ENCODE measurements around the gene MOV10L1.
A peak's percentile ranks its signal among the peaks of the same experiment; 100 is the strongest.
"Not testable (repeated sequence)": the region's sequence is repeated elsewhere in the genome, so short reads cannot be mapped to it uniquely, and the experiment has no call there.

MOV10L1 gene

GRCh38 chr22:50143096-50143495 is 53.3 kb downstream of the MOV10L1 start:
- H3K27ac ChIP-seq (ENCODE audit: insufficient read depth in 1 of 2, low read depth in 1 of 2, low read length in 2 of 2, poor library complexity in 1 of 2, severe bottlenecking in 2 of 2): no peak overlapping the region
- H3K27me3 ChIP-seq (replicated peaks in 2 of 5; ENCODE audit: control insufficient read depth in 4 of 5, insufficient read depth in 5 of 5, low read length in 4 of 5): no peaks in the 10 kb centered on the region
- H3K4me3 ChIP-seq (ENCODE audit: control insufficient read depth in 1 of 7, extremely low read depth in 1 of 7, insufficient read depth in 4 of 7, low read depth in 2 of 7, low read length in 6 of 7): no peak overlapping the region
- H3K4me1 ChIP-seq (ENCODE audit: control extremely low read depth in 1 of 4, control insufficient read depth in 4 of 4, insufficient read depth in 4 of 4, low read length in 3 of 4): peaks cover 0 to 8% (median 0%) of the 10 kb centered on the region in 4 experiments
- no peaks in the 10 kb centered on the region for H3K9me3 ChIP-seq (ENCODE audit: control extremely low read depth in 1 of 5, control insufficient read depth in 4 of 5, insufficient read depth in 2 of 5, low read depth in 1 of 5, low read length in 4 of 5)
- ChIA-PET CTCF (interaction anchor here (0.6 to 2.3 kb wide), 7 partner anchors 10 to 69 kb away, joined by 3 to 11 read pairs (median 3); partner anchors contain the start of gene MLC1), POLR2A (interaction anchor here (1.1 kb wide), 1 partner anchor 48 kb away, joined by 6 read pairs; no protein-coding TSS in a partner anchor)
- 98% methylated on average over 6 of the region's 7 CpGs for WGBS (ENCODE audit: insufficient coverage)
- no peak for DNase-seq
- no peaks in the 10 kb centered on the region for H3K36me3 ChIP-seq (ENCODE audit: control insufficient read depth in 4 of 4, insufficient read depth in 4 of 4, low read length in 3 of 4)

GRCh38 chr22:50144005-50144614 is 54.3 kb downstream of the MOV10L1 start:
- ChIA-PET CTCF (interaction anchor here (0.5 to 1.6 kb wide), 2 partner anchors 20 to 45 kb away, joined by 3 read pairs; no protein-coding TSS in a partner anchor), POLR2A (no interaction called here)
- no peak for DNase-seq
- Histone ChIP-seq H3K9me3 (ENCODE audit: control extremely low read depth in 1 of 5, control insufficient read depth in 4 of 5, insufficient read depth in 2 of 5, low read depth in 1 of 5, low read length in 4 of 5) (no peaks in the 10 kb centered on the region), H3K27ac (ENCODE audit: insufficient read depth in 1 of 2, low read depth in 1 of 2, low read length in 2 of 2, poor library complexity in 1 of 2, severe bottlenecking in 2 of 2) (no peak overlapping the region), H3K27me3 (replicated peaks in 2 of 5; ENCODE audit: control insufficient read depth in 4 of 5, insufficient read depth in 5 of 5, low read length in 4 of 5) (no peaks in the 10 kb centered on the region), H3K4me1 (ENCODE audit: control extremely low read depth in 1 of 4, control insufficient read depth in 4 of 4, insufficient read depth in 4 of 4, low read length in 3 of 4) (peaks cover 0 to 15% (median 4%) of the 10 kb centered on the region in 4 experiments), H3K4me3 (ENCODE audit: control insufficient read depth in 1 of 7, extremely low read depth in 1 of 7, insufficient read depth in 4 of 7, low read depth in 2 of 7, low read length in 6 of 7) (no peak overlapping the region), H3K36me3 (ENCODE audit: control insufficient read depth in 4 of 4, insufficient read depth in 4 of 4, low read length in 3 of 4) (no peaks in the 10 kb centered on the region)
- WGBS (ENCODE audit: insufficient coverage): 87% methylated on average over 16 of the region's 18 CpGs

DNA sequence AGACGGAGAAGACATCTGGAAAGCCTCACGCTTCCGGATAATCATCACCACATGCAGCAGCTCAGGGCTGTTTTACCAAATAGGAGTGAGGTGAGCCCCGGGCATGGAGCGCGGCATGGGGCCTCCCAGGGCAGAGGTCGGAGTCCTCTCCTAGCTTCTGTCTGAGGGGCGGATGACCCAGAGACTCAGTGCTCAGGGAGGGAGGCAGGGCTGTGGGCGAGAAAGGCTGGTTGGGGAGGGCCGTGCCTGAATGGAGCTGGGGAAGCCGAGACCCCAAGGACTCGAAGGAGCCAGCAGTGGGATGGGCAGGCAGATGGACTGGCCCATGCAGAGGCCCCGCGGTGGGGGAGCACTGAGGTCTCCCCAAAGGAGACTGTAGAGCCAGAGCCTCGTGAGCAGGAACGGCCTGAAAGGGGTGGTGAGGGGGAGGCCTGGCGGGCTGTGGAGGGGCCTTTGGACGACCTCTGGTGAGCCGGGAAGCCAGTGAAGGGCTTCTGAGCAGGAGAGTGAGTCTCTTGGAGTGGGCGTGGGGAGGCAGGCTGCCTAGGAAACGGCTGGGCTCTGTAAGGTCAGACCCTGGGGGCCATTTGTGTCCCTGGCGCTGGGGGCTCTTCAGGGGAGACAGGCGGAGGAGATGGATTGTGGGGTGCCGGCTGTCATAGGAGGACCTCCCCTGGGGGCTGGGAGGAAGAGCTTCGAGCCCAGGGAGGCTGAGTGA is 56.1 kb downstream of the MOV10L1 start:
- H3K36me3 ChIP-seq (ENCODE audit: control insufficient read depth in 4 of 4, insufficient read depth in 4 of 4, low read length in 3 of 4): no peaks in the 10 kb centered on the region
- ChIA-PET POLR2A (no interaction called here), CTCF (interaction anchor here (0.9 to 1.4 kb wide), 7 partner anchors 9 to 91 kb away, joined by 3 read pairs; no protein-coding TSS in a partner anchor)
- H3K27ac ChIP-seq (ENCODE audit: insufficient read depth in 1 of 2, low read depth in 1 of 2, low read length in 2 of 2, poor library complexity in 1 of 2, severe bottlenecking in 2 of 2): no peak overlapping the region
- peaks cover 0 to 12% (median 7%) of the 10 kb centered on the region in 4 experiments for H3K4me1 ChIP-seq (ENCODE audit: control extremely low read depth in 1 of 4, control insufficient read depth in 4 of 4, insufficient read depth in 4 of 4, low read length in 3 of 4)
- no peaks in the 10 kb centered on the region for H3K27me3 ChIP-seq (replicated peaks in 2 of 5; ENCODE audit: control insufficient read depth in 4 of 5, insufficient read depth in 5 of 5, low read length in 4 of 5)
- no peak overlapping the region for H3K4me3 ChIP-seq (ENCODE audit: control insufficient read depth in 1 of 7, extremely low read depth in 1 of 7, insufficient read depth in 4 of 7, low read depth in 2 of 7, low read length in 6 of 7)
- WGBS (ENCODE audit: insufficient coverage): 91% methylated on average over 21 of the region's 25 CpGs
- DNase-seq: no peak
- no peaks in the 10 kb centered on the region for H3K9me3 ChIP-seq (ENCODE audit: control extremely low read depth in 1 of 5, control insufficient read depth in 4 of 5, insufficient read depth in 2 of 5, low read depth in 1 of 5, low read length in 4 of 5)

GRCh38 chr22:50146439-50147238 is 56.8 kb downstream of the MOV10L1 start:
- POLR2A ChIA-PET: no interaction called here
- Histone ChIP-seq H3K36me3 (ENCODE audit: control insufficient read depth in 4 of 4, insufficient read depth in 4 of 4, low read length in 3 of 4) (no peaks in the 10 kb centered on the region), H3K4me3 (ENCODE audit: control insufficient read depth in 1 of 7, extremely low read depth in 1 of 7, insufficient read depth in 4 of 7, low read depth in 2 of 7, low read length in 6 of 7) (no peak overlapping the region), H3K27ac (ENCODE audit: insufficient read depth in 1 of 2, low read depth in 1 of 2, low read length in 2 of 2, poor library complexity in 1 of 2, severe bottlenecking in 2 of 2) (no peak overlapping the region), H3K9me3 (ENCODE audit: control extremely low read depth in 1 of 5, control insufficient read depth in 4 of 5, insufficient read depth in 2 of 5, low read depth in 1 of 5, low read length in 4 of 5) (no peaks in the 10 kb centered on the region), H3K27me3 (replicated peaks in 2 of 5; ENCODE audit: control insufficient read depth in 4 of 5, insufficient read depth in 5 of 5, low read length in 4 of 5) (no peaks in the 10 kb centered on the region), H3K4me1 (ENCODE audit: control extremely low read depth in 1 of 4, control insufficient read depth in 4 of 4, insufficient read depth in 4 of 4, low read length in 3 of 4) (peaks cover 0 to 12% (median 7%) of the 10 kb centered on the region in 4 experiments)
- CTCF ChIA-PET: interaction anchor here (0.9 to 2.3 kb wide), 8 partner anchors 8 to 90 kb away, joined by 3 to 8 read pairs (median 3); no protein-coding TSS in a partner anchor
- DNase-seq: peak in 2 of 3 donors; percentile 35 to 47
- 92% methylated on average over 24 of the region's 27 CpGs for WGBS (ENCODE audit: insufficient coverage)

DNA sequence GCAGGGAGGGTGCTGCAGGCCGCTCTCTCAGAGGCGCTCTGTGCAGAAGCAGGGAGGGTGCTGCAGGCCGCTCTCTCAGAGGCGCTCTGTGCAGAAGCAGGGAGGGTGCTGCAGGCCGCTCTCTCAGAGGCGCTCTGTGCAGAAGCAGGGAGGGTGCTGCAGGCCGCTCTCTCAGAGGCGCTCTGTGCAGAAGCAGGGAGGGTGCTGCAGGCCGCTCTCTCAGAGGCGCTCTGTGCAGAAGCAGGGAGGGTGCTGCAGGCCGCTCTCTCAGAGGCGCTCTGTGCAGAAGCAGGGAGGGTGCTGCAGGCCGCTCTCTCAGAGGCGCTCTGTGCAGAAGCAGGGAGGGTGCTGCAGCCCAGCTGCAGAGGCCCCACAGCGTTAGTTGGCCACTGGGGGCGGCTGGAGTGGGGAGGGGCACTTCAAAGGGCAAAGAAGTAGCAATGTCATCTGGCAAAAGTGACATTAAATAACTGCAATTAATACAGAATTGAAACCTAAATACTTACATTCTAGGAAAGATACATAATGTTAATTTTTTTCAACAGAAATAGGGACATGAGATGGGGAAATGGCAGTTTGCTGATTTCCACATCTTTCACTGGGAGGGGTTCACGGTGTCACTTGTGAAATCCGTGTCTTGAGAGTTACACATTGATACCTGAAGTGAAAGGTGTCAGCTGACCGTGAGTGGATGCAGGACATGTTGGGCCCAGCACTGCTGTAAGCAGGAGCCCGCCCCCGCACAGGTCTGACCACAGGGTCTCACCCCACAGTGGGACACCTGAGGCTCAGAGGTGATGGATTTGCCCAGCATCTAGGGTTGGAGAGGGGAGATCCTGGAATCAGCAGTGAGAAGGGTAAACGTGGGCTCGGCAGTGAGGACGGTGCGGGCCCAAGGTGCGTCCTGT is 57.7 kb downstream of the MOV10L1 start:
- H3K27me3 ChIP-seq (replicated peaks in 2 of 5; ENCODE audit: control insufficient read depth in 4 of 5, insufficient read depth in 5 of 5, low read length in 4 of 5); H3K9me3 ChIP-seq (ENCODE audit: control extremely low read depth in 1 of 5, control insufficient read depth in 4 of 5, insufficient read depth in 2 of 5, low read depth in 1 of 5, low read length in 4 of 5); H3K27ac ChIP-seq (ENCODE audit: insufficient read depth in 1 of 2, low read depth in 1 of 2, low read length in 2 of 2, poor library complexity in 1 of 2, severe bottlenecking in 2 of 2); H3K36me3 ChIP-seq (ENCODE audit: control insufficient read depth in 4 of 4, insufficient read depth in 4 of 4, low read length in 3 of 4); DNase-seq; H3K4me3 ChIP-seq (ENCODE audit: control insufficient read depth in 1 of 7, extremely low read depth in 1 of 7, insufficient read depth in 4 of 7, low read depth in 2 of 7, low read length in 6 of 7): not testable (repeated sequence)
- ChIA-PET CTCF (interaction anchor here (0.5 to 4.2 kb wide), 16 partner anchors 8 to 217 kb away, joined by 3 to 26 read pairs (median 4); no protein-coding TSS in a partner anchor), POLR2A (interaction anchor here (1.9 kb wide), 1 partner anchor 44 kb away, joined by 6 read pairs; no protein-coding TSS in a partner anchor)
- H3K4me1 ChIP-seq (ENCODE audit: control extremely low read depth in 1 of 4, control insufficient read depth in 4 of 4, insufficient read depth in 4 of 4, low read length in 3 of 4): peaks cover 0 to 12% (median 7%) of the 10 kb centered on the region in 4 experiments
- WGBS (ENCODE audit: insufficient coverage): 94% methylated on average over 11 of the region's 26 CpGs

GRCh38 chr22:50148166-50148500 is 58.3 kb downstream of the MOV10L1 start:
- Histone ChIP-seq H3K36me3 (ENCODE audit: control insufficient read depth in 4 of 4, insufficient read depth in 4 of 4, low read length in 3 of 4) (no peaks in the 10 kb centered on the region), H3K4me3 (ENCODE audit: control insufficient read depth in 1 of 7, extremely low read depth in 1 of 7, insufficient read depth in 4 of 7, low read depth in 2 of 7, low read length in 6 of 7) (no peak overlapping the region), H3K27ac (ENCODE audit: insufficient read depth in 1 of 2, low read depth in 1 of 2, low read length in 2 of 2, poor library complexity in 1 of 2, severe bottlenecking in 2 of 2) (no peak overlapping the region), H3K9me3 (ENCODE audit: control extremely low read depth in 1 of 5, control insufficient read depth in 4 of 5, insufficient read depth in 2 of 5, low read depth in 1 of 5, low read length in 4 of 5) (no peaks in the 10 kb centered on the region), H3K27me3 (replicated peaks in 2 of 5; ENCODE audit: control insufficient read depth in 4 of 5, insufficient read depth in 5 of 5, low read length in 4 of 5) (no peaks in the 10 kb centered on the region), H3K4me1 (ENCODE audit: control extremely low read depth in 1 of 4, control insufficient read depth in 4 of 4, insufficient read depth in 4 of 4, low read length in 3 of 4) (peaks cover 0 to 12% (median 7%) of the 10 kb centered on the region in 4 experiments)
- ChIA-PET POLR2A (interaction anchor here (0.8 to 1.9 kb wide), 2 partner anchors 44 to 212 kb away, joined by 3 to 6 read pairs; no protein-coding TSS in a partner anchor), CTCF (interaction anchor here (1.0 to 4.2 kb wide), 14 partner anchors 9 to 217 kb away, joined by 3 to 26 read pairs (median 7); no protein-coding TSS in a partner anchor)
- no peak for DNase-seq
- 90% methylated on average over 12 of the region's 12 CpGs for WGBS (ENCODE audit: insufficient coverage)
